MM.1S (cell line): ENCODE results near the gene OR11L1.

Experiments
- DNase-seq: peaks from one replicate; pipeline ENCODE4 v3.0.0-alpha.2; 2015
- H2AFZ ChIP-seq: fragments of 300-600 bp; sonication (generic); 2 replicates; pipeline ENCODE4 v1.6.0; 2016; ENCODE audit warnings: antibody characterized with exemption, low read length
- H3F3A ChIP-seq: fragments of 300-600 bp; sonication (generic); 2 replicates; pipeline ENCODE4 v1.6.1; 2016; ENCODE audit warnings: mild to moderate bottlenecking, antibody characterized with exemption, low read length, moderate library complexity, mixed read lengths; ENCODE audit not compliant: insufficient read depth
- H3K27ac ChIP-seq: fragments of 300-600 bp; sonication (generic); 2 replicates; pipeline ENCODE4 v1.5.1; 2016; ENCODE audit warnings: mild to moderate bottlenecking, low read length
- H3K27me3 ChIP-seq: fragments of 300-600 bp; sonication (generic); replicated peaks from 2 replicates; pipeline ENCODE4 v1.6.0; 2016; ENCODE audit warnings: low read length; ENCODE audit not compliant: insufficient read depth
- H3K36me3 ChIP-seq: fragments of 300-600 bp; sonication (generic); replicated peaks from 2 replicates; pipeline ENCODE4 v1.6.1; 2016; ENCODE audit warnings: mild to moderate bottlenecking, low read length, mixed read lengths; ENCODE audit not compliant: insufficient read depth
- H3K4me1 ChIP-seq: fragments of 300-600 bp; sonication (generic); 2 replicates; pipeline ENCODE4 v1.6.1; 2016; ENCODE audit warnings: low read length, mixed read lengths
- H3K4me2 ChIP-seq: fragments of 300-600 bp; sonication (generic); 2 replicates; pipeline ENCODE4 v1.6.0; 2016; ENCODE audit warnings: low read depth, low read length
- H3K4me3 ChIP-seq: fragments of 300-600 bp; sonication (generic); 2 replicates; pipeline ENCODE4 v1.5.1; 2016; ENCODE audit warnings: low read length, mixed read lengths
- H3K79me2 ChIP-seq: fragments of 300-600 bp; sonication (generic); 2 replicates; pipeline ENCODE4 v1.6.1; 2016; ENCODE audit warnings: mixed run types, low read length, mixed read lengths
- H3K9ac ChIP-seq: fragments of 300-600 bp; sonication (generic); 2 replicates; pipeline ENCODE4 v1.6.1; 2016; ENCODE audit warnings: low read length, mixed read lengths
- H3K9me2 ChIP-seq: fragments of 300-600 bp; sonication (generic); replicated peaks from 2 replicates; pipeline ENCODE4 v1.6.1; 2016; ENCODE audit warnings: mild to moderate bottlenecking, low read length, mixed read lengths; ENCODE audit not compliant: insufficient read depth
- H3K9me3 ChIP-seq: fragments of 300-600 bp; sonication (generic); replicated peaks from 2 replicates; pipeline ENCODE4 v1.6.1; 2016; ENCODE audit warnings: mild to moderate bottlenecking, low read length, mixed read lengths; ENCODE audit not compliant: insufficient read depth
- H4K20me1 ChIP-seq: fragments of 300-600 bp; sonication (generic); 2 replicates; pipeline ENCODE4 v1.6.1; 2016; ENCODE audit warnings: mild to moderate bottlenecking, low read length, moderate library complexity, mixed read lengths; ENCODE audit not compliant: insufficient read depth
- EZH2 ChIP-seq: fragments of 300-600 bp; sonication (generic); optimal IDR thresholded peaks from 2 replicates; pipeline ENCODE3; 2017; ENCODE audit warnings: low read depth, mild to moderate bottlenecking, antibody characterized with exemption, low read length, mixed read lengths
- EZH2phosphoT487 ChIP-seq: fragments of 300-600 bp; sonication (generic); IDR thresholded peaks from 2 replicates; pipeline ENCODE4 v1.6.1; 2018; ENCODE audit warnings: antibody characterized with exemption, low read length
- TF ChIP-seq, protein P1 (sequence below): fragments of 300-600 bp; sonication (generic); IDR thresholded peaks from 2 replicates; pipeline ENCODE4 v1.5.1; 2016; ENCODE audit warnings: antibody characterized with exemption, low read length, mixed read lengths

Gene OR11L1

DNA sequence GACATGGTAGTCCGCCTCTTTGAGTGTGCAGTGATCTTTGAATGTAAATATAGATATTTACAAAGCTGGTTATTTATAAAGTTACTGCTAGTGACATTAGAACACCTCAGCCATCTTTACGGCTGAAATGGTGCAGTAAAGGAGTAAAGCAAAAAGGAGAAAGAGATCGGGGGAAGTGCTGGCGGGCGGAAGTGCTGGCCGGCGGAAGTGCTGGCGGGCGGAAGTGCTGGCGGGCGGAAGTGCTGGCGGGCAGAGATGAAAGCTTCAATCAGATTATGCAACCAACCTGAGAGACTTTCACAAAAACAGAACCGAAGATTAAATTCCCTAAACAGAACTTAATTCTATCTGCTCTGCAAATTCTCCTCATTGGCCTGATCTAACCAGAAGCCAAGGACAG lies 16.3 kb downstream of the OR11L1 start:
- H3K4me3 ChIP-seq = no peak overlapping the region
- H3K9ac ChIP-seq = no peak overlapping the region
- no peaks in the 10 kb centered on the region for H3K4me1 ChIP-seq
- no peak overlapping the region for H3K27ac ChIP-seq
- H3K4me2 ChIP-seq = no peak overlapping the region
- no peaks in the 10 kb centered on the region for H4K20me1 ChIP-seq
- no peaks in the 10 kb centered on the region for H3K9me3 ChIP-seq
- no peak overlapping the region for H2AFZ ChIP-seq
- no peaks in the 10 kb centered on the region for H3K27me3 ChIP-seq
- TF ChIP-seq EZH2phosphoT487 (no peak), EZH2 (no peak)
- TF ChIP-seq, protein P1, sequence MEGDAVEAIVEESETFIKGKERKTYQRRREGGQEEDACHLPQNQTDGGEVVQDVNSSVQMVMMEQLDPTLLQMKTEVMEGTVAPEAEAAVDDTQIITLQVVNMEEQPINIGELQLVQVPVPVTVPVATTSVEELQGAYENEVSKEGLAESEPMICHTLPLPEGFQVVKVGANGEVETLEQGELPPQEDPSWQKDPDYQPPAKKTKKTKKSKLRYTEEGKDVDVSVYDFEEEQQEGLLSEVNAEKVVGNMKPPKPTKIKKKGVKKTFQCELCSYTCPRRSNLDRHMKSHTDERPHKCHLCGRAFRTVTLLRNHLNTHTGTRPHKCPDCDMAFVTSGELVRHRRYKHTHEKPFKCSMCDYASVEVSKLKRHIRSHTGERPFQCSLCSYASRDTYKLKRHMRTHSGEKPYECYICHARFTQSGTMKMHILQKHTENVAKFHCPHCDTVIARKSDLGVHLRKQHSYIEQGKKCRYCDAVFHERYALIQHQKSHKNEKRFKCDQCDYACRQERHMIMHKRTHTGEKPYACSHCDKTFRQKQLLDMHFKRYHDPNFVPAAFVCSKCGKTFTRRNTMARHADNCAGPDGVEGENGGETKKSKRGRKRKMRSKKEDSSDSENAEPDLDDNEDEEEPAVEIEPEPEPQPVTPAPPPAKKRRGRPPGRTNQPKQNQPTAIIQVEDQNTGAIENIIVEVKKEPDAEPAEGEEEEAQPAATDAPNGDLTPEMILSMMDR = no peak
- H3K79me2 ChIP-seq = no peaks in the 10 kb centered on the region
- H3F3A ChIP-seq = no peaks in the 10 kb centered on the region
- H3K9me2 ChIP-seq = no peaks in the 10 kb centered on the region
- no peak for DNase-seq
- H3K36me3 ChIP-seq = no peaks in the 10 kb centered on the region

DNA sequence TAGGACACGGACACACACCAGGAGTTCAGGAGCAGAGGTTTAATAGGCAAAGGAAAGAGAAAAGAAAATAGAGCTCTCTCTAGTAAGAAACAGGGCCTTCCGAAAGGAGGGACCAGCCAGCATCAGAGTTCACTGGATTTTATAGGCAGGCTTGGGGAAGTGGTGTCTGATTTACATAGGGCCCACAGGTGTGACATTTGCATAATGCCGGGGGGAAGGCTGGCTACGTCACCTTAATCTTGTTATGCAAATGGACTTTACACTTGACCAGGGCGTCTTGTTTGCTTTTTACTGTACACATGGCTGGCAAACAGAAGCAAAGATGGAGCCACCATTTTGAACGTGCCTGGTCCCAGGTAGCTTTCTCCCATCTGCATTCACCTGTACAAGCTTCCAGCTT lies 17.7 kb downstream of the OR11L1 start, which contains the start of gene OR14A16:
Gene OR14A16, minus strand, starts transcription at position 97 of the 400 bp plus-strand sequence. CDS start 8,390 bp downstream, outside the sequence.
- Histone ChIP-seq H2AFZ (no peak within 1 kb of the TSS), H3K36me3 (no peaks in the 10 kb centered on the region), H3K27me3 (no peaks in the 10 kb centered on the region), H3K4me2 (no peak within 1 kb of the TSS), H3K9me3 (no peaks in the 10 kb centered on the region), H3K9ac (no peak within 1 kb of the TSS), H3K79me2 (no peaks in the 10 kb centered on the region), H3K9me2 (no peaks in the 10 kb centered on the region), H3K4me1 (no peaks in the 10 kb centered on the region), H3K27ac (no peak within 1 kb of the TSS), H4K20me1 (no peaks in the 10 kb centered on the region), H3F3A (no peaks in the 10 kb centered on the region), H3K4me3 (no peak within 1 kb of the TSS)
- peak; percentile 28 for DNase-seq
- TF ChIP-seq EZH2 (no peak), EZH2phosphoT487 (no peak)
- TF ChIP-seq, protein P1 = no peak

DNA sequence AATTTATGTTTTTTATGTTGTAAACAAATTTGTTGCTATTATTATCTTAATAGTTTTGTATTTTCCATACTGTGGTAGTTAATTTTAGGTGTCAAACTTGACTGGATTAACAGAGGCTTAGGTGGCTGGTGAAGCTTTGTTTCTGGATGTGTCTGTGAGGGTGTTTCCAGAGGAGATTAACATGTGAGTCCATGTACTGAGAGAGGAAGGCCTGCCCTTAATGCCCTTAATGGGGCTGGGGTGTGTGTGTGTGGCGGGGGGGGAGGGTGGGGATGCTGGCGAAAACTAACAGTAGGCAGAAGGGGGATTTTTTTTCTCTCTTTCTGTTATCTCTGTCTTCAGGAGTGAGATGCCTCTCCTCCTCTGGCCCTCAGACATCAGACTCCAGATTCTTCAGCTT lies 19.6 kb downstream of the OR11L1 start:
- no peak for DNase-seq
- no peaks in the 10 kb centered on the region for H3K9me3 ChIP-seq
- no peaks in the 10 kb centered on the region for H3K4me1 ChIP-seq
- H4K20me1 ChIP-seq = no peaks in the 10 kb centered on the region
- H2AFZ ChIP-seq = no peak overlapping the region
- no peak for TF ChIP-seq EZH2
- TF ChIP-seq, protein P1 = no peak
- H3F3A ChIP-seq = no peaks in the 10 kb centered on the region
- H3K4me2 ChIP-seq = no peak overlapping the region
- H3K36me3 ChIP-seq = no peaks in the 10 kb centered on the region
- H3K27ac ChIP-seq = no peak overlapping the region
- no peaks in the 10 kb centered on the region for H3K9me2 ChIP-seq
- no peak overlapping the region for H3K4me3 ChIP-seq
- no peak overlapping the region for H3K9ac ChIP-seq
- H3K79me2 ChIP-seq = no peaks in the 10 kb centered on the region
- no peaks in the 10 kb centered on the region for H3K27me3 ChIP-seq
